HG02938 (cell line): ENCODE results near the gene ENAM.
A peak's percentile ranks its signal among the peaks of the same experiment; 100 is the strongest.
"Not testable (repeated sequence)": the region's sequence is repeated elsewhere in the genome, so short reads cannot be mapped to it uniquely, and the experiment has no call there.

Source experiments
- ATAC-seq: cut with Tn5 transposase; IDR thresholded peaks from one replicate; pipeline ENCODE4 v1.9.1; 2021; ENCODE audit warnings: mild to moderate bottlenecking, moderate library complexity; ENCODE audit not compliant: unreplicated experiment

The ENAM gene

GRCh38 chr4:70623323-70623722 lies 5.2 kb upstream of the ENAM start:
- ATAC-seq: no peak

- ATAC-seq: no peak
Measured at GRCh38 chr4:70624226-70624793, 4.2 kb upstream of the ENAM start.

- no peak for ATAC-seq
Measured at GRCh38 chr4:70627620-70628019, 924 bp upstream of the ENAM start.

- ATAC-seq: peak; percentile 77
Measured at GRCh38 chr4:70629469-70630090, 1.0 kb downstream of the ENAM start.

GRCh38 chr4:70630162-70630561 lies 1.6 kb downstream of the ENAM start:
- no peak for ATAC-seq

GRCh38 chr4:70632028-70632427 lies 3.5 kb downstream of the ENAM start:
- ATAC-seq: no peak

GRCh38 chr4:70634482-70634881 lies 5.9 kb downstream of the ENAM start:
- ATAC-seq: no peak

- ATAC-seq: peak; percentile 86
Measured at GRCh38 chr4:70637239-70637913, 8.8 kb downstream of the ENAM start.

GRCh38 chr4:70640192-70640591 lies 11.6 kb downstream of the ENAM start:
- ATAC-seq: no peak

- ATAC-seq: not testable (repeated sequence)
Measured at GRCh38 chr4:70650741-70651140, 22.2 kb downstream of the ENAM start.

- ATAC-seq: peak; percentile 51
Measured at GRCh38 chr4:70651864-70652506, 23.4 kb downstream of the ENAM start.

GRCh38 chr4:70654605-70655011 lies 26.1 kb downstream of the ENAM start:
- no peak for ATAC-seq

- ATAC-seq: no peak
Measured at GRCh38 chr4:70657326-70657725, 28.8 kb downstream of the ENAM start.

GRCh38 chr4:70658418-70658817 lies 29.9 kb downstream of the ENAM start:
- no peak for ATAC-seq

GRCh38 chr4:70660106-70660505 lies 31.6 kb downstream of the ENAM start:
- no peak for ATAC-seq

GRCh38 chr4:70661309-70661922 lies 32.9 kb downstream of the ENAM start:
- ATAC-seq: peak; percentile 69

- no peak for ATAC-seq
Measured at GRCh38 chr4:70666369-70666768, 37.8 kb downstream of the ENAM start, which contains the start of gene JCHAIN. JCHAIN (minus strand) TSS chr4:70666508; CDS start chr4:70666490, 18 bp downstream.

- ATAC-seq: peak; percentile 64
Measured at GRCh38 chr4:70667740-70668535, 39.4 kb downstream of the ENAM start.

- ATAC-seq: no peak
Measured at GRCh38 chr4:70670332-70671014, 41.9 kb downstream of the ENAM start.

GRCh38 chr4:70671091-70671490 lies 42.5 kb downstream of the ENAM start:
- no peak for ATAC-seq
